ENCODE data around the gene KDM7A.

- TF ChIP-seq YY1 (IDR thresholded peaks at IDR 0.05; ENCODE audit: insufficient read depth, insufficient read length) (no peak), ZNF274 (IDR thresholded peaks at IDR 0.05; ENCODE audit: low read depth, low read length) (no peak), SUZ12 (IDR thresholded peaks at IDR 0.05; ENCODE audit: extremely low read depth, insufficient read depth, insufficient read length) (no peak)
Measured at GRCh38 chr7:140205600-140205999, 28.8 kb upstream of the KDM7A start.

All from NT2/D1 (cell line).